HepG2 (cell line): ENCODE measurements around the gene VSIG2. TPM values are rescaled to one million over a fixed set of nuclear protein-coding genes. Genes with fewer than 3 reads are reported as not detected.

Experiments used
- ATAC-seq: fragments of 200-7000 bp; cut with Tn5 transposase; 3 replicates; pipeline ENCODE4 v1.9.1; 2020; ENCODE audit warnings: mild to moderate bottlenecking, moderate library complexity
- BruUV-seq: library from RNA; stranded (reverse); fragments of 400-500 nt; replicated peaks from 2 replicates; lab custom pipeline; 2021; lab: Mats Ljungman, UMichigan
- CTCF ChIA-PET: fragments of 300-600 bp; formaldehyde crosslinking; extraction: SDS; loops from one replicate; lab custom pipeline; 2021; ENCODE audit warnings: low total read pairs, inconsistent platforms, low intra/inter-chr PET ratio; lab: Yijun Ruan, JAX
- POLR2A ChIA-PET: fragments of 350-600 bp; sonication (Branson Sonifier 250); formaldehyde crosslinking; loops from one replicate; lab custom pipeline; 2020; ENCODE audit warnings: antibody characterized with exemption, inconsistent platforms; lab: Yijun Ruan, JAX
- DNase-seq: peaks from one replicate; pipeline ENCODE4 v3.0.0-alpha.2; 2015; ENCODE audit warnings: low spot score
- FAIRE-seq: peaks from 3 replicates; lab custom pipeline; 2011; peaks lifted over from hg19 to GRCh38; lab: Jason Lieb, UNC
- H2AFZ ChIP-seq: one replicate; pipeline ENCODE4 v1.6.1; 2011; ENCODE audit warnings: low read length, inconsistent platforms
- H3K27ac ChIP-seq: fragments of 300-600 bp; 3 replicates; pipeline ENCODE4 v1.8.0; 2011; ENCODE audit warnings: mixed run types, mild to moderate bottlenecking, mixed read lengths, low read length, inconsistent platforms; ENCODE audit not compliant: insufficient read depth; ENCODE audit errors: extremely low read length
- H3K27me3 ChIP-seq, 2 experiments: fragments of 200-600 bp in 1 of 2; 2 replicates in 1 of 2; 3 replicates in 1 of 2; pipeline versions ENCODE4 v1.6.0 to v1.8.0; 2011; ENCODE audit warnings: low read length in 2 of 2, mild to moderate bottlenecking in 2 of 2, moderate library complexity in 2 of 2, inconsistent platforms in 1 of 2; ENCODE audit not compliant: insufficient read depth in 2 of 2, control insufficient read depth in 1 of 2
- H3K36me3 ChIP-seq, 2 experiments: fragments of 200-600 bp in 1 of 2; replicated peaks in 1 of 2; 2 replicates in 1 of 2; 3 replicates in 1 of 2; pipeline versions ENCODE4 v1.5.1 to v1.8.0; 2011; ENCODE audit warnings: low read length in 2 of 2, inconsistent platforms in 1 of 2; ENCODE audit not compliant: insufficient read depth in 2 of 2, control insufficient read depth in 1 of 2
- H3K4me1 ChIP-seq: 2 replicates; pipeline ENCODE4 v1.5.1; 2012; ENCODE audit warnings: low read length, inconsistent platforms; ENCODE audit not compliant: insufficient read depth
- H3K4me2 ChIP-seq: 2 replicates; pipeline ENCODE4 v1.6.0; 2011; ENCODE audit warnings: low read depth, low read length, inconsistent platforms
- H3K4me3 ChIP-seq, 3 experiments: fragments of 200-600 bp in 1 of 3; sonication (generic), shearing (Covaris generic) in 1 of 3; replicated peaks in 1 of 3; 2 replicates each; pipeline ENCODE4 v1.5.1; 2011 to 2016; ENCODE audit warnings: low read length in 3 of 3, inconsistent platforms in 2 of 3, low read depth in 2 of 3, mild to moderate bottlenecking in 2 of 3, control low read depth in 1 of 3, mixed read lengths in 1 of 3; ENCODE audit not compliant: insufficient read depth in 1 of 3
- H3K79me2 ChIP-seq: one replicate; pipeline ENCODE4 v1.6.1; 2011; ENCODE audit warnings: low read length, inconsistent platforms; ENCODE audit not compliant: insufficient read depth
- H3K9ac ChIP-seq: 2 replicates; pipeline ENCODE4 v1.6.0; 2011; ENCODE audit warnings: mild to moderate bottlenecking, low read depth, low read length, inconsistent platforms; ENCODE audit not compliant: insufficient read depth
- H3K9me3 ChIP-seq: 2 replicates; pipeline ENCODE4 v1.5.1; 2012; ENCODE audit warnings: mild to moderate bottlenecking, low read length
- H4K20me1 ChIP-seq: 2 replicates; pipeline ENCODE4 v1.6.0; 2011; ENCODE audit warnings: inconsistent platforms, mild to moderate bottlenecking, low read length, moderate library complexity; ENCODE audit not compliant: insufficient read depth
- ELF3 ChIP-seq: IDR thresholded peaks from 2 replicates; pipeline ENCODE4 v1.6.1; 2016; ENCODE audit warnings: missing genetic modification reagents, missing compliant biosample characterization
- GFI1 ChIP-seq: sonication (generic); formaldehyde crosslinking; IDR thresholded peaks from 2 replicates; pipeline ENCODE4 v1.5.0; 2020; ENCODE audit warnings: missing genetic modification reagents, mild to moderate bottlenecking, borderline replicate concordance
- JUND ChIP-seq: sonication (generic); formaldehyde crosslinking; IDR thresholded peaks from 2 replicates; pipeline ENCODE4 v1.8.0; 2022; ENCODE audit warnings: mild to moderate bottlenecking, missing genetic modification reagents
- POGZ ChIP-seq: sonication (generic); formaldehyde crosslinking; IDR thresholded peaks from 2 replicates; pipeline ENCODE4 v1.4.0; 2020; ENCODE audit warnings: mild to moderate bottlenecking, missing genetic modification reagents
- SIX1 ChIP-seq: sonication (generic); formaldehyde crosslinking; IDR thresholded peaks from 2 replicates; pipeline ENCODE4 v1.4.0; 2020; ENCODE audit warnings: missing genetic modification reagents, borderline replicate concordance
- SRSF4 ChIP-seq: fragments of 200-400 bp; formaldehyde crosslinking; IDR thresholded peaks from one replicate; pipeline ENCODE4 v1.6.1; 2018; ENCODE audit warnings: mild to moderate bottlenecking, low read depth, low read length, moderate library complexity; ENCODE audit not compliant: poor library complexity, severe bottlenecking
- TBP ChIP-seq: sonication (generic); formaldehyde crosslinking; IDR thresholded peaks from 2 replicates; pipeline ENCODE4 v1.5.0; 2020; ENCODE audit warnings: missing genetic modification reagents
- TSC22D2 ChIP-seq: sonication (generic); formaldehyde crosslinking; IDR thresholded peaks from 2 replicates; pipeline ENCODE4 v1.5.1; 2020; ENCODE audit warnings: missing genetic modification reagents, mild to moderate bottlenecking, borderline replicate concordance
- ZFP1 ChIP-seq: IDR thresholded peaks from 2 replicates; pipeline ENCODE4 v1.6.1; 2016
- ZMAT5 ChIP-seq: sonication (generic); formaldehyde crosslinking; IDR thresholded peaks from 2 replicates; pipeline ENCODE4 v1.5.0; 2020; ENCODE audit warnings: mild to moderate bottlenecking, low read depth, missing genetic modification reagents, borderline replicate concordance
- ZNF34 ChIP-seq: sonication (generic); formaldehyde crosslinking; IDR thresholded peaks from 2 replicates; pipeline ENCODE4 v1.4.0; 2020; ENCODE audit warnings: mild to moderate bottlenecking, missing genetic modification reagents, borderline replicate concordance
- ZNF839 ChIP-seq: sonication (generic); formaldehyde crosslinking; IDR thresholded peaks from 2 replicates; pipeline ENCODE4 v1.4.0; 2020; ENCODE audit warnings: missing genetic modification reagents, mild to moderate bottlenecking, borderline replicate concordance
- ZNF891 ChIP-seq: sonication (generic); formaldehyde crosslinking; IDR thresholded peaks from 2 replicates; pipeline ENCODE4 v1.5.0; 2020; ENCODE audit warnings: mild to moderate bottlenecking, missing genetic modification reagents
- ZSCAN9 ChIP-seq: IDR thresholded peaks from 2 replicates; pipeline ENCODE4 v1.6.1; 2016; ENCODE audit warnings: borderline replicate concordance
- WGBS: methylation state at CpG from one replicate; pipeline ENCODE4 v1.1.6; 2017; ENCODE audit warnings: low lambda C conversion rate; 5-methylcytosine and 5-hydroxymethylcytosine counted together
- in situ Hi-C: cut with HindIII; loops from 2 replicates; pipeline ENCODE4 v1.10.0; 2017; ENCODE audit warnings: low pct_unique_long_range_greater_than_20kb; ENCODE audit not compliant: extremely low pct_ligation_motif_present
- intact Hi-C: fragments of 100-400 bp; cut with micrococcal nuclease; formaldehyde crosslinking; loops from one replicate; pipeline ENCODE4 v1.10.0; 2022; ENCODE audit not compliant: unreplicated experiment
- polyA plus RNA-seq, 8 experiments: library from polyadenylated mRNA; depleted of rRNA in 3 of 8; stranded (reverse) in 7 of 8; unstranded in 1 of 8; fragments of >200 nt; fragmentation: Illumina TruSeq in 4 of 8; extraction: Trizol in 4 of 8; gene quantifications; 2 replicates each; pipeline versions ENCODE4 v1.2.1 to v1.2.3, GENCODE V29; 2011 to 2016; ENCODE audit warnings: low read depth in 4 of 8, missing spikeins in 1 of 8, mixed read lengths in 1 of 8; ENCODE audit not compliant: insufficient read depth in 1 of 8
- total RNA-seq, 5 experiments: library from RNA; depleted of rRNA; stranded (reverse); fragments of >200 nt; fragmentation: Illumina TruSeq; extraction: Trizol; gene quantifications; 2 replicates each; pipeline ENCODE4 v1.2.3, GENCODE V29; 2016; ENCODE audit warnings: low read depth in 1 of 5

VSIG2 gene
- total and polyA plus RNA-seq, 2 of the 13 experiments (the other 11 are each of a cell fraction or from before 2014, with no cell fraction given): 0.80 to 2.7 TPM

- Histone ChIP-seq H3K4me2 (no peak overlapping the region), H2AFZ (no peak overlapping the region), H3K36me3 (peaks cover 0 to 4% of the 10 kb centered on the region in 2 experiments; a peak in 1 of 5 replicates), H3K4me1 (no peaks in the 10 kb centered on the region), H3K9me3 (no peaks in the 10 kb centered on the region), H3K27me3 (no peaks in the 10 kb centered on the region), H3K27ac (no peak overlapping the region), H3K79me2 (no peaks in the 10 kb centered on the region), H4K20me1 (no peaks in the 10 kb centered on the region), H3K9ac (no peak overlapping the region), H3K4me3 (no peak overlapping the region)
- POLR2A ChIA-PET: interaction anchor here (1.0 kb wide), 1 partner anchor 13 kb away, joined by 4 read pairs; no protein-coding TSS in a partner anchor
- intact Hi-C loops: loop anchor here (2.0 kb wide), 1 partner anchor 17 kb away; the partner anchor contains the start of gene ESAM
- DNase-seq (no peak), FAIRE-seq (no peak), ATAC-seq (no peak)
- no TSS peak for BruUV-seq
- in situ Hi-C loops: no loop called here
- CTCF ChIA-PET: interaction anchor here (1.3 kb wide), 1 partner anchor 110 kb away, joined by 4 read pairs; no protein-coding TSS in a partner anchor
- WGBS: 97% methylated on average over 1 of the region's 1 CpG
- no peak for TF ChIP-seq TSC22D2 (CRISPR knock-in tag)
- no peak for TF ChIP-seq ZMAT5 (CRISPR knock-in tag)
- TF ChIP-seq SRSF4: no peak
- no peak for TF ChIP-seq POGZ (CRISPR knock-in tag)
- no peak for TF ChIP-seq ELF3
- TF ChIP-seq ZFP1: no peak
- TF ChIP-seq GFI1 (CRISPR knock-in tag): no peak
- TF ChIP-seq JUND (CRISPR knock-in tag): no peak
- TF ChIP-seq ZNF839 (CRISPR knock-in tag): no peak
- TF ChIP-seq ZNF891 (CRISPR knock-in tag): no peak
- no peak for TF ChIP-seq TBP (CRISPR knock-in tag)
- no peak for TF ChIP-seq ZSCAN9
- no peak for TF ChIP-seq ZNF34
- TF ChIP-seq SIX1 (CRISPR knock-in tag): no peak
Measured at GRCh38 chr11:124779568-124779967, 27.5 kb upstream of the VSIG2 start.
